BE2C (cell line): Measurements from ENCODE around the gene IFIT1B.

Experiments used
- DNase-seq: peaks from one replicate; pipeline ENCODE4 v3.0.0-alpha.2; 2020
- H3K27me3 ChIP-seq: fragments of 250-450 bp; sonication (Bioruptor Pico); 2 replicates; pipeline ENCODE4 v1.5.1; 2020; ENCODE audit warnings: mild to moderate bottlenecking
- H3K36me3 ChIP-seq: fragments of 250-450 bp; sonication (Bioruptor Pico); 2 replicates; pipeline ENCODE4 v1.5.1; 2020; ENCODE audit warnings: mild to moderate bottlenecking
- H3K4me1 ChIP-seq: fragments of 250-450 bp; sonication (Bioruptor Pico); 2 replicates; pipeline ENCODE4 v1.5.1; 2020
- H3K4me3 ChIP-seq: 2 replicates; pipeline ENCODE4 v1.5.1; 2011; ENCODE audit warnings: low read depth, low read length
- H3K9me3 ChIP-seq: fragments of 250-450 bp; sonication (Bioruptor Pico); 2 replicates; pipeline ENCODE4 v1.5.1; 2020
- CTCF ChIP-seq: IDR thresholded peaks from 2 replicates; pipeline ENCODE4 v1.5.1; 2012; ENCODE audit warnings: mild to moderate bottlenecking, low read depth, low read length

The IFIT1B gene

DNA sequence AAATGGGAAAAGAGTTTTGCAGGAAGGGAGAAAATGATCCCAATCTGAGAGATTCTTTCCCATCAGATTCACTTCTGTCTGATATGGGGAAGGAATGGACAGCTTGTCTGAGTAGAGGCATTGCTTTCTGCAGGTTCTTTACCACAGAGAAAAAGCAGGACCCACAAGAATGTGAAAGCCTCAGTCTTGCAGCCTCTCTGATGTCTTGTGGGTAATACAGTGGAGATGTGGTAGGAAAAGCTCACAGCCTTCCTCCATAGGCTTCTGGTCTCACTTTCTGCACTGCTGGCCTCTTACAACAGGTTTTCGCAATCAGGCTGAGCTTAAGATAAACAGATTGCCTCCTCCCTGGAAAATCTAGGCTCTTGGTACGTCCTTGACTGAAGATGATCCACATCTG lies 15.1 kb downstream of the IFIT1B start:
- no peak for DNase-seq
- H3K36me3 ChIP-seq = no peaks in the 10 kb centered on the region
- no peaks in the 10 kb centered on the region for H3K9me3 ChIP-seq
- no peak for TF ChIP-seq CTCF
- peaks cover 2% of the 10 kb centered on the region; the same call in 1 of the 2 replicates for H3K4me1 ChIP-seq
- no peaks in the 10 kb centered on the region for H3K27me3 ChIP-seq
- peak overlapping the region; percentile 83 for H3K4me3 ChIP-seq

- no peaks in the 10 kb centered on the region for H3K36me3 ChIP-seq
- H3K4me1 ChIP-seq = peaks cover 2% of the 10 kb centered on the region; the same call in 1 of the 2 replicates
- H3K4me3 ChIP-seq = no peak overlapping the region
- TF ChIP-seq CTCF = no peak
- DNase-seq = no peak
- H3K9me3 ChIP-seq = no peaks in the 10 kb centered on the region
- no peaks in the 10 kb centered on the region for H3K27me3 ChIP-seq
Observed at GRCh38 chr10:89393898-89394297, 16.0 kb downstream of the IFIT1B start.

DNA sequence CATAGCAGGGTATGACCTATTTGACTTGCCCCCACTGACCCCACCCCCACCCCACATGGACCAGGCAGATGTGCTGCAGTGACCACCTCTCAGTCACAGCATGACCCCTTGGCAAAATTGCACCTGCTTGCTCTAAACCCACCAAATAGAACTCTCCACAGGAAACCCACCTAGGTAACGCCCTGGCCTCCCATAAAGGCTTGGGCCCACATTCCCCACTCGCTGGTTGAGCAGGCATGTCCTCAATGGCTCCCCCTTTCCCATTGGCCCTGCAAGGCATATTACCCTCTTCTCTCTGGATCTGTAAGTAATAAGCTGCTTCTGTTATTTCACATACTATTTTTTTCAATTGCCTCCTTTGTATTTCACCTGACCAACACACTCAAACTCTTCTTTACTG lies 17.3 kb downstream of the IFIT1B start:
- no peak for TF ChIP-seq CTCF
- H3K4me1 ChIP-seq = peaks cover 2% of the 10 kb centered on the region; the same call in 1 of the 2 replicates

GRCh38 chr10:89398003-89398749 lies 20.3 kb downstream of the IFIT1B start:
- no peaks in the 10 kb centered on the region for H3K27me3 ChIP-seq
- no peaks in the 10 kb centered on the region for H3K9me3 ChIP-seq
- no peak for DNase-seq
- no peak overlapping the region for H3K4me3 ChIP-seq
- H3K4me1 ChIP-seq = no peaks in the 10 kb centered on the region
- no peak for TF ChIP-seq CTCF
- H3K36me3 ChIP-seq = no peaks in the 10 kb centered on the region

More for the DNA sequence above, 17.3 kb downstream of the IFIT1B start:
- Histone ChIP-seq H3K4me3 (no peak overlapping the region), H3K36me3 (no peaks in the 10 kb centered on the region), H3K9me3 (no peaks in the 10 kb centered on the region), H3K27me3 (no peaks in the 10 kb centered on the region)
- no peak for DNase-seq

DNA sequence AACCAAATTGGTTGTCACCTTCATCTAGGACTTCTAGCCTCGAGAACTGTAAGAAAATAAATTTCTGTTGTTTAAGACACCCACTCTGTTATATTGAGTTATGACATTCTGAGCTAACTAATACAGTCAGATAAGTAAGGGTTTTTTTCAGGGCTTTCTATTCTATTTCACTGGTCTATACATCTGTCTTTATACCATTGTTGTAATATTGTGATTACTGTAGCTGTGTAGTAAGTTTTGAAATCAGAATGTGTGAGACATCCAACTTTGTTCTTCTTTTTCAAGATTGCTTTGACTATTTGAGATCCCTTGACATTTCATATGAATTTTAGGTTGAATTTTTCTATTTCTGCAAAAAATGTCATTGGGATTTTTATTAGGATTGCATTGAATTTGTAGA lies 22.1 kb downstream of the IFIT1B start:
- no peak for DNase-seq
- Histone ChIP-seq H3K36me3 (no peaks in the 10 kb centered on the region; the same call in 1 of the 2 replicates), H3K27me3 (no peaks in the 10 kb centered on the region), H3K9me3 (no peaks in the 10 kb centered on the region), H3K4me3 (no peak overlapping the region), H3K4me1 (no peaks in the 10 kb centered on the region)
- no peak for TF ChIP-seq CTCF

GRCh38 chr10:89403043-89403442 lies 25.2 kb downstream of the IFIT1B start:
- Histone ChIP-seq H3K9me3 (no peaks in the 10 kb centered on the region), H3K36me3 (no peaks in the 10 kb centered on the region; the same call in 1 of the 2 replicates)

More at GRCh38 chr10:89403043-89403442, 25.2 kb downstream of the IFIT1B start:
- no peak for TF ChIP-seq CTCF
- H3K4me3 ChIP-seq = no peak overlapping the region
- no peaks in the 10 kb centered on the region for H3K27me3 ChIP-seq
- H3K4me1 ChIP-seq = no peaks in the 10 kb centered on the region
- DNase-seq = no peak
